HepG2 (cell line): ENCODE data around the gene TULP4. TPM values are rescaled to one million over a fixed set of nuclear protein-coding genes. Genes with fewer than 3 reads are reported as not detected.

ENCODE experiments used
- ATAC-seq: fragments of 200-7000 bp; cut with Tn5 transposase; 3 replicates; pipeline ENCODE4 v1.9.1; 2020; ENCODE audit warnings: mild to moderate bottlenecking, moderate library complexity
- BruUV-seq: library from RNA; stranded (reverse); fragments of 400-500 nt; replicated peaks from 2 replicates; lab custom pipeline; 2021; lab: Mats Ljungman, UMichigan
- CTCF ChIA-PET: fragments of 300-600 bp; formaldehyde crosslinking; extraction: SDS; loops from one replicate; lab custom pipeline; 2021; ENCODE audit warnings: low total read pairs, inconsistent platforms, low intra/inter-chr PET ratio; lab: Yijun Ruan, JAX
- POLR2A ChIA-PET: fragments of 350-600 bp; sonication (Branson Sonifier 250); formaldehyde crosslinking; loops from one replicate; lab custom pipeline; 2020; ENCODE audit warnings: antibody characterized with exemption, inconsistent platforms; lab: Yijun Ruan, JAX
- DNase-seq: peaks from one replicate; pipeline ENCODE4 v3.0.0-alpha.2; 2015; ENCODE audit warnings: low spot score
- FAIRE-seq: peaks from 3 replicates; lab custom pipeline; 2011; peaks lifted over from hg19 to GRCh38; lab: Jason Lieb, UNC
- H2AFZ ChIP-seq: one replicate; pipeline ENCODE4 v1.6.1; 2011; ENCODE audit warnings: low read length, inconsistent platforms
- H3K27ac ChIP-seq: fragments of 300-600 bp; 3 replicates; pipeline ENCODE4 v1.8.0; 2011; ENCODE audit warnings: mixed run types, mild to moderate bottlenecking, mixed read lengths, low read length, inconsistent platforms; ENCODE audit not compliant: insufficient read depth; ENCODE audit errors: extremely low read length
- H3K27me3 ChIP-seq, 2 experiments: fragments of 200-600 bp in 1 of 2; 2 replicates in 1 of 2; 3 replicates in 1 of 2; pipeline versions ENCODE4 v1.6.0 to v1.8.0; 2011; ENCODE audit warnings: low read length in 2 of 2, mild to moderate bottlenecking in 2 of 2, moderate library complexity in 2 of 2, inconsistent platforms in 1 of 2; ENCODE audit not compliant: insufficient read depth in 2 of 2, control insufficient read depth in 1 of 2
- H3K36me3 ChIP-seq, 2 experiments: fragments of 200-600 bp in 1 of 2; replicated peaks in 1 of 2; 2 replicates in 1 of 2; 3 replicates in 1 of 2; pipeline versions ENCODE4 v1.5.1 to v1.8.0; 2011; ENCODE audit warnings: low read length in 2 of 2, inconsistent platforms in 1 of 2; ENCODE audit not compliant: insufficient read depth in 2 of 2, control insufficient read depth in 1 of 2
- H3K4me1 ChIP-seq: 2 replicates; pipeline ENCODE4 v1.5.1; 2012; ENCODE audit warnings: low read length, inconsistent platforms; ENCODE audit not compliant: insufficient read depth
- H3K4me2 ChIP-seq: 2 replicates; pipeline ENCODE4 v1.6.0; 2011; ENCODE audit warnings: low read depth, low read length, inconsistent platforms
- H3K4me3 ChIP-seq, 3 experiments: fragments of 200-600 bp in 1 of 3; sonication (generic), shearing (Covaris generic) in 1 of 3; replicated peaks in 1 of 3; 2 replicates each; pipeline ENCODE4 v1.5.1; 2011 to 2016; ENCODE audit warnings: low read length in 3 of 3, inconsistent platforms in 2 of 3, low read depth in 2 of 3, mild to moderate bottlenecking in 2 of 3, control low read depth in 1 of 3, mixed read lengths in 1 of 3; ENCODE audit not compliant: insufficient read depth in 1 of 3
- H3K79me2 ChIP-seq: one replicate; pipeline ENCODE4 v1.6.1; 2011; ENCODE audit warnings: low read length, inconsistent platforms; ENCODE audit not compliant: insufficient read depth
- H3K9ac ChIP-seq: 2 replicates; pipeline ENCODE4 v1.6.0; 2011; ENCODE audit warnings: mild to moderate bottlenecking, low read depth, low read length, inconsistent platforms; ENCODE audit not compliant: insufficient read depth
- H3K9me3 ChIP-seq: 2 replicates; pipeline ENCODE4 v1.5.1; 2012; ENCODE audit warnings: mild to moderate bottlenecking, low read length
- H4K20me1 ChIP-seq: 2 replicates; pipeline ENCODE4 v1.6.0; 2011; ENCODE audit warnings: inconsistent platforms, mild to moderate bottlenecking, low read length, moderate library complexity; ENCODE audit not compliant: insufficient read depth
- ATF5 ChIP-seq: sonication (generic); formaldehyde crosslinking; IDR thresholded peaks from 2 replicates; pipeline ENCODE4 v1.4.0; 2020; ENCODE audit warnings: mild to moderate bottlenecking, low read depth, missing genetic modification reagents
- CCDC6 ChIP-seq: sonication (generic); formaldehyde crosslinking; IDR thresholded peaks from 2 replicates; pipeline ENCODE4 v1.8.1; 2022; ENCODE audit warnings: mild to moderate bottlenecking, missing genetic modification reagents, moderate library complexity
- LBX2 ChIP-seq: sonication (generic); formaldehyde crosslinking; IDR thresholded peaks from 2 replicates; pipeline ENCODE4 v1.5.0; 2020; ENCODE audit warnings: missing genetic modification reagents, mild to moderate bottlenecking, borderline replicate concordance
- NCOA5 ChIP-seq: sonication (generic); formaldehyde crosslinking; IDR thresholded peaks from 2 replicates; pipeline ENCODE4 v1.4.0; 2020; ENCODE audit warnings: missing genetic modification reagents
- RBFOX2 ChIP-seq: fragments of 200-400 bp; formaldehyde crosslinking; IDR thresholded peaks from 2 replicates; pipeline ENCODE4 v1.6.1; 2017; ENCODE audit warnings: low read depth, mild to moderate bottlenecking, low read length
- ZBTB26 ChIP-seq: IDR thresholded peaks from 2 replicates; pipeline ENCODE4 v1.6.1; 2016; ENCODE audit warnings: missing compliant biosample characterization, missing genetic modification reagents, borderline replicate concordance
- ZNF121 ChIP-seq: sonication (generic); formaldehyde crosslinking; IDR thresholded peaks from 2 replicates; pipeline ENCODE4 v1.5.0; 2020; ENCODE audit warnings: mild to moderate bottlenecking, missing genetic modification reagents
- ZNF749 ChIP-seq: sonication (generic); formaldehyde crosslinking; IDR thresholded peaks from 2 replicates; pipeline ENCODE4 v1.8.0; 2022; ENCODE audit warnings: mild to moderate bottlenecking, missing genetic modification reagents, moderate library complexity, borderline replicate concordance
- ZNF850 ChIP-seq: sonication (generic); formaldehyde crosslinking; conservative IDR thresholded peaks from 2 replicates; pipeline ENCODE4 v1.9.0; 2021; ENCODE audit warnings: mild to moderate bottlenecking, missing genetic modification reagents
- WGBS: methylation state at CpG from one replicate; pipeline ENCODE4 v1.1.6; 2017; ENCODE audit warnings: low lambda C conversion rate; 5-methylcytosine and 5-hydroxymethylcytosine counted together
- in situ Hi-C: cut with HindIII; loops from 2 replicates; pipeline ENCODE4 v1.10.0; 2017; ENCODE audit warnings: low pct_unique_long_range_greater_than_20kb; ENCODE audit not compliant: extremely low pct_ligation_motif_present
- intact Hi-C: fragments of 100-400 bp; cut with micrococcal nuclease; formaldehyde crosslinking; loops from one replicate; pipeline ENCODE4 v1.10.0; 2022; ENCODE audit not compliant: unreplicated experiment
- polyA plus RNA-seq, 8 experiments: library from polyadenylated mRNA; depleted of rRNA in 3 of 8; stranded (reverse) in 7 of 8; unstranded in 1 of 8; fragments of >200 nt; fragmentation: Illumina TruSeq in 4 of 8; extraction: Trizol in 4 of 8; gene quantifications; 2 replicates each; pipeline versions ENCODE4 v1.2.1 to v1.2.3, GENCODE V29; 2011 to 2016; ENCODE audit warnings: low read depth in 4 of 8, missing spikeins in 1 of 8, mixed read lengths in 1 of 8; ENCODE audit not compliant: insufficient read depth in 1 of 8
- total RNA-seq, 5 experiments: library from RNA; depleted of rRNA; stranded (reverse); fragments of >200 nt; fragmentation: Illumina TruSeq; extraction: Trizol; gene quantifications; 2 replicates each; pipeline ENCODE4 v1.2.3, GENCODE V29; 2016; ENCODE audit warnings: low read depth in 1 of 5

TULP4 gene
- total and polyA plus RNA-seq, 2 of the 13 experiments (the other 11 are each of a cell fraction or from before 2014, with no cell fraction given), result 21.1 to 122 TPM

GRCh38 chr6:158370805-158371204 is 58.5 kb downstream of the TULP4 start:
- no peak for ATAC-seq
- Histone ChIP-seq H3K4me3 (no peak overlapping the region), H3K4me1 (no peaks in the 10 kb centered on the region), H3K36me3 (peaks cover 4 to 16% of the 10 kb centered on the region in 2 experiments; a peak in 4 of 5 replicates), H3K79me2 (peaks cover 3% of the 10 kb centered on the region), H3K4me2 (no peak overlapping the region), H2AFZ (no peak overlapping the region), H3K9ac (no peak overlapping the region), H3K27me3 (no peaks in the 10 kb centered on the region), H3K27ac (no peak overlapping the region), H4K20me1 (no peaks in the 10 kb centered on the region), H3K9me3 (no peaks in the 10 kb centered on the region)
- intact Hi-C loops, result no loop called here
- ChIA-PET POLR2A (no interaction called here), CTCF (no interaction called here)
- WGBS, result 95% methylated on average over 4 of the region's 4 CpGs
- BruUV-seq, result no TSS peak
- TF ChIP-seq ZNF121 (CRISPR knock-in tag), result no peak
- TF ChIP-seq ZNF749 (CRISPR knock-in tag), result no peak
- no peak for TF ChIP-seq NCOA5 (CRISPR knock-in tag)
- no peak for TF ChIP-seq ZNF850
- no peak for TF ChIP-seq LBX2 (CRISPR knock-in tag)
- no peak for TF ChIP-seq ATF5
- TF ChIP-seq CCDC6 (CRISPR knock-in tag), result no peak
- TF ChIP-seq RBFOX2, result no peak
- no peak for TF ChIP-seq ZBTB26 (CRISPR knock-in tag)
- FAIRE-seq, result no peak
- in situ Hi-C loops, result no loop called here
- DNase-seq, result no peak
